Measurements from ENCODE around the gene COBL. TPM values are rescaled to one million over a fixed set of nuclear protein-coding genes. Genes with fewer than 3 reads are reported as not detected.

Gene COBL
- total and polyA plus RNA-seq, 10 of the 15 experiments (the other 5 are each of a cell fraction or from before 2014, with no cell fraction given): 0.21 TPM; not detected in 9

GRCh38 chr7:51124321-51124720 is 192.3 kb downstream of the COBL start:
- Histone ChIP-seq H3K27me3 (replicated peaks in 1 of 2; ENCODE audit: control insufficient read depth in 2 of 2, insufficient read depth in 2 of 2, low read length in 1 of 2) (no peaks in the 10 kb centered on the region; a peak in 2 of 4 replicates), H2AFZ (ENCODE audit: control insufficient read depth, low read depth, low read length) (no peak overlapping the region), H3K4me2 (ENCODE audit: control insufficient read depth, insufficient read depth) (no peak overlapping the region), H3K36me3 (ENCODE audit: control insufficient read depth in 2 of 2, insufficient read depth in 2 of 2, low read length in 1 of 2) (no peaks in the 10 kb centered on the region), H3K27ac (ENCODE audit: control insufficient read depth, insufficient read depth) (no peak overlapping the region), H3K4me3 (no peak overlapping the region), H4K20me1 (ENCODE audit: control insufficient read depth, insufficient read depth) (no peaks in the 10 kb centered on the region), H3K9me3 (replicated peaks; ENCODE audit: control insufficient read depth, insufficient read depth, low read length) (no peaks in the 10 kb centered on the region), H3K9ac (ENCODE audit: control insufficient read depth, insufficient read depth, low read length) (no peak overlapping the region), H3K79me2 (ENCODE audit: control insufficient read depth, insufficient read depth, low read length) (no peaks in the 10 kb centered on the region), H3K4me1 (ENCODE audit: control insufficient read depth, insufficient read depth, low read length) (no peaks in the 10 kb centered on the region)
- BruUV-seq (replicated peaks): no TSS peak
- ChIA-PET POLR2A (no interaction called here), SMC1A (ENCODE audit: uncharacterized antibody, unreplicated experiment) (no interaction called here), RAD21 (ENCODE audit: unreplicated experiment) (no interaction called here), CTCF (no interaction called here)
- intact Hi-C loops (cut with micrococcal nuclease; ENCODE audit: unreplicated experiment): no loop called here
- DNase-seq (ENCODE audit: low read depth, low spot score): no peak
- FAIRE-seq: no peak
- in situ Hi-C loops (cut with MboI): no loop called here
- WGBS (ENCODE audit: insufficient coverage, insufficient replicate concordance, low lambda C conversion rate, missing lambda C conversion rate): 38% methylated on average over 4 of the region's 4 CpGs
- TF ChIP-seq HDGF (IDR thresholded peaks at IDR 0.05): no peak
- no peak for TF ChIP-seq CEBPZ (IDR thresholded peaks at IDR 0.05; ENCODE audit: low read depth, low read length)
- TF ChIP-seq ZNF274 (IDR thresholded peaks at IDR 0.05; ENCODE audit: insufficient read depth, insufficient read length): no peak
- no peak for TF ChIP-seq CBX5 (IDR thresholded peaks at IDR 0.05; ENCODE audit: low read depth)
- no peak for TF ChIP-seq SMARCA5 (IDR thresholded peaks at IDR 0.05)
- no peak for TF ChIP-seq NFXL1 (IDR thresholded peaks at IDR 0.05; ENCODE audit: borderline replicate concordance)
- no peak for TF ChIP-seq KDM1A (IDR thresholded peaks at IDR 0.05; ENCODE audit: borderline replicate concordance)
- TF ChIP-seq ATF3 (IDR thresholded peaks at IDR 0.05; ENCODE audit: borderline replicate concordance, extremely low read depth, low read depth, low read length): no peak
- no peak for TF ChIP-seq BMI1 (IDR thresholded peaks at IDR 0.05; ENCODE audit: borderline replicate concordance)
- no peak for ATAC-seq

Measured in GM12878 (cell line).